ENCODE results near the gene SGMS1.

SGMS1 gene

GRCh38 chr10:50471583-50471975 is 152.2 kb downstream of the SGMS1 start:
- Histone ChIP-seq H2BK12ac (ENCODE audit: low read length) (no peak overlapping the region), H4K8ac (ENCODE audit: low read depth, low read length) (no peak overlapping the region), H3K4me3 (ENCODE audit: low read length in 2 of 2) (no peak overlapping the region), H3K79me1 (ENCODE audit: low read depth, low read length) (peaks cover 1% of the 10 kb centered on the region), H2BK5ac (ENCODE audit: low read length) (no peak overlapping the region), H4K91ac (ENCODE audit: low read depth, low read length, poor library complexity) (no peak overlapping the region), H3K4me1 (ENCODE audit: control insufficient read depth in 2 of 2, insufficient read depth in 1 of 2, low read depth in 1 of 2, low read length in 2 of 2) (no peaks in the 10 kb centered on the region), H3K4ac (ENCODE audit: low read length) (no peak overlapping the region), H2AK5ac (ENCODE audit: low read depth, low read length) (no peak overlapping the region), H2BK120ac (ENCODE audit: low read depth, low read length) (no peak overlapping the region), H3K23ac (ENCODE audit: low read depth, low read length, poor library complexity) (no peak overlapping the region), H3K27ac (replicated peaks; ENCODE audit: low read length) (no peak overlapping the region), H3K9me3 (replicated peaks in 1 of 2; ENCODE audit: control insufficient read depth in 2 of 2, insufficient read depth in 1 of 2, low read depth in 1 of 2, low read length in 2 of 2) (peaks cover 0 to 2% of the 10 kb centered on the region in 2 donors), H2AFZ (ENCODE audit: low read length) (no peak overlapping the region), H3K9ac (ENCODE audit: low read depth, low read length, poor library complexity) (no peak overlapping the region), H3K4me2 (ENCODE audit: insufficient read depth, low read length, poor library complexity, severe bottlenecking) (no peak overlapping the region), H3K36me3 (replicated peaks in 1 of 2; ENCODE audit: control insufficient read depth in 2 of 2, insufficient read depth in 2 of 2, low read length in 2 of 2) (no peaks in the 10 kb centered on the region), H3K18ac (ENCODE audit: low read length) (no peak overlapping the region), H2BK15ac (ENCODE audit: low read length) (no peak overlapping the region), H3K27me3 (ENCODE audit: control insufficient read depth in 3 of 3, insufficient read depth in 3 of 3, low read depth in 1 of 3, low read length in 3 of 3) (no peaks in the 10 kb centered on the region), H3K14ac (ENCODE audit: low read length) (no peak overlapping the region)
- no peak for DNase-seq (ENCODE audit: low spot score)
- WGBS, 2 donors (ENCODE audit: extremely low coverage in 2 of 2, insufficient read length in 2 of 2, insufficient replicate concordance in 1 of 2): no CpG with 5 or more reads among the region's 3 CpGs

GRCh38 chr10:50470798-50471582 is 152.8 kb downstream of the SGMS1 start:
- Histone ChIP-seq H3K79me1 (ENCODE audit: low read depth, low read length) (no peaks in the 10 kb centered on the region), H3K4me3 (ENCODE audit: low read length in 2 of 2) (no peak overlapping the region), H3K23ac (ENCODE audit: low read depth, low read length, poor library complexity) (no peak overlapping the region), H2BK5ac (ENCODE audit: low read length) (no peak overlapping the region), H3K36me3 (replicated peaks in 1 of 2; ENCODE audit: control insufficient read depth in 2 of 2, insufficient read depth in 2 of 2, low read length in 2 of 2) (no peaks in the 10 kb centered on the region), H2BK120ac (ENCODE audit: low read depth, low read length) (no peak overlapping the region), H3K4me1 (ENCODE audit: control insufficient read depth in 2 of 2, insufficient read depth in 1 of 2, low read depth in 1 of 2, low read length in 2 of 2) (no peaks in the 10 kb centered on the region), H3K18ac (ENCODE audit: low read length) (no peak overlapping the region), H3K27me3 (ENCODE audit: control insufficient read depth in 3 of 3, insufficient read depth in 3 of 3, low read depth in 1 of 3, low read length in 3 of 3) (no peaks in the 10 kb centered on the region), H3K4me2 (ENCODE audit: insufficient read depth, low read length, poor library complexity, severe bottlenecking) (no peak overlapping the region), H3K27ac (replicated peaks; ENCODE audit: low read length) (no peak overlapping the region), H3K9ac (ENCODE audit: low read depth, low read length, poor library complexity) (no peak overlapping the region), H4K91ac (ENCODE audit: low read depth, low read length, poor library complexity) (no peak overlapping the region), H2BK15ac (ENCODE audit: low read length) (no peak overlapping the region), H3K14ac (ENCODE audit: low read length) (no peak overlapping the region), H3K9me3 (replicated peaks in 1 of 2; ENCODE audit: control insufficient read depth in 2 of 2, insufficient read depth in 1 of 2, low read depth in 1 of 2, low read length in 2 of 2) (no peaks in the 10 kb centered on the region), H2AFZ (ENCODE audit: low read length) (no peak overlapping the region), H3K4ac (ENCODE audit: low read length) (no peak overlapping the region), H2AK5ac (ENCODE audit: low read depth, low read length) (no peak overlapping the region), H4K8ac (ENCODE audit: low read depth, low read length) (no peak overlapping the region), H2BK12ac (ENCODE audit: low read length) (no peak overlapping the region)
- no peak for DNase-seq (ENCODE audit: low spot score)
- WGBS, 2 donors (ENCODE audit: extremely low coverage in 2 of 2, insufficient read length in 2 of 2, insufficient replicate concordance in 1 of 2): no CpG with 5 or more reads among the region's 6 CpGs

- Histone ChIP-seq H3K27me3 (ENCODE audit: control insufficient read depth in 3 of 3, insufficient read depth in 3 of 3, low read depth in 1 of 3, low read length in 3 of 3) (no peaks in the 10 kb centered on the region), H3K4me2 (ENCODE audit: insufficient read depth, low read length, poor library complexity, severe bottlenecking) (no peak overlapping the region), H2BK120ac (ENCODE audit: low read depth, low read length) (no peak overlapping the region), H3K4me3 (ENCODE audit: low read length in 2 of 2) (no peak overlapping the region), H3K36me3 (replicated peaks in 1 of 2; ENCODE audit: control insufficient read depth in 2 of 2, insufficient read depth in 2 of 2, low read length in 2 of 2) (no peaks in the 10 kb centered on the region), H3K4me1 (ENCODE audit: control insufficient read depth in 2 of 2, insufficient read depth in 1 of 2, low read depth in 1 of 2, low read length in 2 of 2) (no peaks in the 10 kb centered on the region), H2AK5ac (ENCODE audit: low read depth, low read length) (no peak overlapping the region), H3K23ac (ENCODE audit: low read depth, low read length, poor library complexity) (no peak overlapping the region), H2BK15ac (ENCODE audit: low read length) (no peak overlapping the region), H2BK5ac (ENCODE audit: low read length) (no peak overlapping the region), H3K4ac (ENCODE audit: low read length) (no peak overlapping the region), H2BK12ac (ENCODE audit: low read length) (no peak overlapping the region), H4K91ac (ENCODE audit: low read depth, low read length, poor library complexity) (no peak overlapping the region), H2AFZ (ENCODE audit: low read length) (no peak overlapping the region), H3K9ac (ENCODE audit: low read depth, low read length, poor library complexity) (no peak overlapping the region), H3K79me1 (ENCODE audit: low read depth, low read length) (no peaks in the 10 kb centered on the region), H3K18ac (ENCODE audit: low read length) (no peak overlapping the region), H3K27ac (replicated peaks; ENCODE audit: low read length) (no peak overlapping the region), H4K8ac (ENCODE audit: low read depth, low read length) (no peak overlapping the region), H3K9me3 (replicated peaks in 1 of 2; ENCODE audit: control insufficient read depth in 2 of 2, insufficient read depth in 1 of 2, low read depth in 1 of 2, low read length in 2 of 2) (no peaks in the 10 kb centered on the region), H3K14ac (ENCODE audit: low read length) (no peak overlapping the region)
- no peak for DNase-seq (ENCODE audit: low spot score)
These were observed 153.4 kb downstream of the SGMS1 start for GRCh38 chr10:50470345-50470744.

- WGBS, 2 donors (ENCODE audit: extremely low coverage in 2 of 2, insufficient read length in 2 of 2, insufficient replicate concordance in 1 of 2): no CpG with 5 or more reads among the region's 3 CpGs
- no peak overlapping the region for H2BK5ac ChIP-seq (ENCODE audit: low read length)
- H2AK5ac ChIP-seq (ENCODE audit: low read depth, low read length): no peak overlapping the region
- no peak overlapping the region for H3K23ac ChIP-seq (ENCODE audit: low read depth, low read length, poor library complexity)
- no peak overlapping the region for H3K4me3 ChIP-seq (ENCODE audit: low read length in 2 of 2)
- H2AFZ ChIP-seq (ENCODE audit: low read length): no peak overlapping the region
- no peaks in the 10 kb centered on the region for H3K27me3 ChIP-seq (ENCODE audit: control insufficient read depth in 3 of 3, insufficient read depth in 3 of 3, low read depth in 1 of 3, low read length in 3 of 3)
- no peak overlapping the region for H2BK120ac ChIP-seq (ENCODE audit: low read depth, low read length)
- DNase-seq (ENCODE audit: low spot score): no peak
- no peaks in the 10 kb centered on the region for H3K36me3 ChIP-seq (replicated peaks in 1 of 2; ENCODE audit: control insufficient read depth in 2 of 2, insufficient read depth in 2 of 2, low read length in 2 of 2)
- H3K4me2 ChIP-seq (ENCODE audit: insufficient read depth, low read length, poor library complexity, severe bottlenecking): no peak overlapping the region
- no peaks in the 10 kb centered on the region for H3K79me1 ChIP-seq (ENCODE audit: low read depth, low read length)
- no peak overlapping the region for H4K8ac ChIP-seq (ENCODE audit: low read depth, low read length)
- no peak overlapping the region for H4K91ac ChIP-seq (ENCODE audit: low read depth, low read length, poor library complexity)
- no peak overlapping the region for H3K27ac ChIP-seq (replicated peaks; ENCODE audit: low read length)
- H2BK15ac ChIP-seq (ENCODE audit: low read length): no peak overlapping the region
- H3K14ac ChIP-seq (ENCODE audit: low read length): no peak overlapping the region
- H3K9ac ChIP-seq (ENCODE audit: low read depth, low read length, poor library complexity): no peak overlapping the region
- no peak overlapping the region for H3K18ac ChIP-seq (ENCODE audit: low read length)
- H3K4ac ChIP-seq (ENCODE audit: low read length): no peak overlapping the region
- H3K9me3 ChIP-seq (replicated peaks in 1 of 2; ENCODE audit: control insufficient read depth in 2 of 2, insufficient read depth in 1 of 2, low read depth in 1 of 2, low read length in 2 of 2): no peaks in the 10 kb centered on the region
- H2BK12ac ChIP-seq (ENCODE audit: low read length): no peak overlapping the region
- H3K4me1 ChIP-seq (ENCODE audit: control insufficient read depth in 2 of 2, insufficient read depth in 1 of 2, low read depth in 1 of 2, low read length in 2 of 2): peaks cover 0 to under 1% of the 10 kb centered on the region in 2 donors
These were observed 154.0 kb downstream of the SGMS1 start for GRCh38 chr10:50469778-50470193.
